ENCODE measurements around the gene TFR2.

TFR2 gene

GRCh38 chr7:100589341-100589947, 51.9 kb downstream of the TFR2 start:
- POLR2A ChIA-PET (ENCODE audit: low non-redundant PET), result no interaction called here
- no peak overlapping the region for H3K27ac ChIP-seq
- TF ChIP-seq CTCF (conservative IDR thresholded peaks at IDR 0.05; ENCODE audit: low read depth), result no peak
- DNase-seq (ENCODE audit: low spot score), result no peak
- CTCF ChIA-PET, result interaction anchor here (0.6 to 1.1 kb wide), 3 partner anchors 16 to 134 kb away, joined by 4 to 5 read pairs (median 4); no protein-coding TSS in a partner anchor

GRCh38 chr7:100588438-100588837, 52.9 kb downstream of the TFR2 start:
- no peak for DNase-seq (ENCODE audit: low spot score)
- ChIA-PET POLR2A (ENCODE audit: low non-redundant PET) (no interaction called here), CTCF (interaction anchor here (0.6 to 1.1 kb wide), 5 partner anchors 20 to 133 kb away, joined by 3 to 5 read pairs (median 3); no protein-coding TSS in a partner anchor)

GRCh38 chr7:100586266-100587025, 54.9 kb downstream of the TFR2 start, which contains the start of gene FBXO24:
FBXO24 (plus strand) TSS chr7:100586328; CDS start chr7:100586626, 298 bp downstream.
- peak; percentile 100 for DNase-seq (ENCODE audit: low spot score)
- H3K27ac ChIP-seq, result peak within 1 kb of the TSS; percentile 92
- POLR2A ChIA-PET (ENCODE audit: low non-redundant PET), result interaction anchor here (0.6 to 1.6 kb wide), 5 partner anchors 17 to 119 kb away, joined by 3 to 6 read pairs (median 4); partner anchors contain the start of genes MOSPD3 and POP7
- CTCF ChIA-PET, result interaction anchor here (0.6 to 1.7 kb wide), 2 partner anchors 12 to 19 kb away, joined by 3 read pairs; no protein-coding TSS in a partner anchor
- TF ChIP-seq CTCF (conservative IDR thresholded peaks at IDR 0.05; ENCODE audit: low read depth), result no peak

More at GRCh38 chr7:100588438-100588837, 52.9 kb downstream of the TFR2 start:
- no peak; the same call in 1 of the 2 replicates for TF ChIP-seq CTCF (conservative IDR thresholded peaks at IDR 0.05; ENCODE audit: low read depth)
- H3K27ac ChIP-seq, result no peak overlapping the region

- DNase-seq (ENCODE audit: low spot score), result peak; percentile 82
- CTCF ChIA-PET, result interaction anchor here (0.6 to 1.7 kb wide), 4 partner anchors 13 to 26 kb away, joined by 3 to 9 read pairs (median 4); no protein-coding TSS in a partner anchor
- no peak for TF ChIP-seq CTCF (conservative IDR thresholded peaks at IDR 0.05; ENCODE audit: low read depth)
- POLR2A ChIA-PET (ENCODE audit: low non-redundant PET), result interaction anchor here (0.6 to 1.6 kb wide), 7 partner anchors 15 to 120 kb away, joined by 3 to 7 read pairs (median 4); partner anchors contain the start of genes MOSPD3 and POP7
- H3K27ac ChIP-seq, result peak within 1 kb of the TSS; percentile 92
Measured at GRCh38 chr7:100585511-100586265, 55.7 kb downstream of the TFR2 start, which contains the start of gene LRCH4. LRCH4 (minus strand) TSS chr7:100586129; CDS start chr7:100586100, 29 bp downstream.

GRCh38 chr7:100584683-100585510, 56.5 kb downstream of the TFR2 start:
- TF ChIP-seq CTCF (conservative IDR thresholded peaks at IDR 0.05; ENCODE audit: low read depth), result no peak
- H3K27ac ChIP-seq, result peak overlapping the region; percentile 92
- POLR2A ChIA-PET (ENCODE audit: low non-redundant PET), result interaction anchor here (0.5 to 1.4 kb wide), 3 partner anchors 14 to 78 kb away, joined by 3 to 7 read pairs (median 4); partner anchors contain the start of gene MOSPD3
- CTCF ChIA-PET, result interaction anchor here (0.5 to 1.7 kb wide), 6 partner anchors 19 to 28 kb away, joined by 3 to 9 read pairs (median 4); no protein-coding TSS in a partner anchor
- DNase-seq (ENCODE audit: low spot score), result peak; percentile 78

Data from RWPE1 (cell line).